ENCODE results near the gene KCNMB1. TPM values are rescaled to one million over a fixed set of nuclear protein-coding genes. Genes with fewer than 3 reads are reported as not detected.

Gene KCNMB1
- total RNA-seq, 2 experiments from 2014 or later = not detected

- ChIA-PET POLR2A (no interaction called here), CTCF (interaction anchor here (1.0 kb wide), 1 partner anchor 183 kb away, joined by 4 read pairs; no protein-coding TSS in a partner anchor)
- Mint-ChIP-seq H3K4me3 (no peak overlapping the region), H3K4me1 (no peaks in the 10 kb centered on the region), H3K27me3 (peaks cover 4% of the 10 kb centered on the region), H3K9me3 (no peaks in the 10 kb centered on the region), H3K27ac (no peak overlapping the region), H3K36me3 (ENCODE audit: low read depth) (no peaks in the 10 kb centered on the region)
- DNase-seq = no peak
These were observed 19.9 kb upstream of the KCNMB1 start for GRCh38 chr5:170408877-170409660.

DNA sequence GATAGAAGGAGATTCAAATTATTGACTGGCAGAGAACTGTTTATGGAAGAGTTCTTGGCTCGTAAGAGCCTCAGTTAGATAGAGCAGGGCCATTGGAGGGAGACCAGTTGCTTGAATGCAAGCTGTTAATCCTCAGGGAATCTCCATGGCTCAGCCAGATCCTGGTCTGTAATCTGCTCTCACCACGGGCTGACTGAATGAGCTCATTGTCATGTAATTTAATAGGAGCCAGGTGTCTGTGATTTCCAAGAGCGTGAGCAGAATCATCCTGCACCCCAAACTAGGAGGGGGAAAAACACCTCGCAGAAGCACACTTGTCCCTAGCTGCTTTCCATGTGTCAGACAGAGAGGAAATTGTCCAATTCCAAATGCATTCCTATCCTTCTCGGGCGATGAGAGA is 19.1 kb upstream of the KCNMB1 start:
- H3K4me1 Mint-ChIP-seq = no peaks in the 10 kb centered on the region
- peaks cover 4% of the 10 kb centered on the region for H3K27me3 Mint-ChIP-seq
- no peak overlapping the region for H3K4me3 Mint-ChIP-seq
- H3K36me3 Mint-ChIP-seq (ENCODE audit: low read depth) = no peaks in the 10 kb centered on the region
- POLR2A ChIA-PET = no interaction called here
- DNase-seq = no peak
- CTCF ChIA-PET = no interaction called here
- no peaks in the 10 kb centered on the region for H3K9me3 Mint-ChIP-seq
- H3K27ac Mint-ChIP-seq = no peak overlapping the region

DNA sequence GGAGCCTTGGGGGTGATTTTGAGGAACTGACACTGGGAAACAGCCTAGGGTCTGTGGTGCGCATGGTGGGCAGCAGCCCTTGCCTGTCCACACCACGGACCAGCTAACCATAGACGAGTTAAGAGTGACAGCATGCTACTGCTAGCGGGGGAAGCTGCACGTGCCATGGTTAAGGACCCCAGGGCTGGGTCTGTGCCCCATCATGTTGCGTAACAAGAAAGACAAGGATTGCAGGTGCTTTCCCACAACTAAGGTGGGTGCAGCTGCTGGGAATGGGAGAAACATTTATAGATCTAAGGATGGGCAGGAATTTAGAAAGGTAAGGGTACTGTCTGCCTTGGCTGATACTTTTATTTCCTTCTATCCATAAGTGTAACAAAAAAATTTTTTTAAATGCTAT is 17.9 kb upstream of the KCNMB1 start:
- H3K27me3 Mint-ChIP-seq = peaks cover 4% of the 10 kb centered on the region
- H3K9me3 Mint-ChIP-seq = no peaks in the 10 kb centered on the region
- no peak overlapping the region for H3K4me3 Mint-ChIP-seq
- no peaks in the 10 kb centered on the region for H3K4me1 Mint-ChIP-seq
- POLR2A ChIA-PET = no interaction called here
- H3K27ac Mint-ChIP-seq = no peak overlapping the region
- H3K36me3 Mint-ChIP-seq (ENCODE audit: low read depth) = no peaks in the 10 kb centered on the region
- DNase-seq = no peak
- CTCF ChIA-PET = interaction anchor here (1.5 kb wide), 1 partner anchor 10 kb away, joined by 4 read pairs; no protein-coding TSS in a partner anchor

- ChIA-PET CTCF (interaction anchor here (1.5 kb wide), 1 partner anchor 11 kb away, joined by 4 read pairs; no protein-coding TSS in a partner anchor), POLR2A (no interaction called here)
- Mint-ChIP-seq H3K36me3 (ENCODE audit: low read depth) (no peaks in the 10 kb centered on the region), H3K27me3 (peaks cover 4% of the 10 kb centered on the region), H3K4me3 (no peak overlapping the region), H3K27ac (no peak overlapping the region), H3K9me3 (no peaks in the 10 kb centered on the region), H3K4me1 (no peaks in the 10 kb centered on the region)
- DNase-seq = no peak
These were observed 16.6 kb upstream of the KCNMB1 start for GRCh38 chr5:170405817-170406216.

- Mint-ChIP-seq H3K27me3 (peaks cover 4% of the 10 kb centered on the region), H3K4me3 (no peak overlapping the region), H3K27ac (no peak overlapping the region), H3K4me1 (no peaks in the 10 kb centered on the region), H3K9me3 (no peaks in the 10 kb centered on the region), H3K36me3 (ENCODE audit: low read depth) (no peaks in the 10 kb centered on the region)
- no peak for DNase-seq
- CTCF ChIA-PET = interaction anchor here (0.7 to 1.0 kb wide), 2 partner anchors 17 to 1357 kb away, joined by 4 to 5 read pairs; no protein-coding TSS in a partner anchor
- POLR2A ChIA-PET = interaction anchor here (0.5 kb wide), 1 partner anchor 18 kb away, joined by 10 read pairs; no protein-coding TSS in a partner anchor
These were observed 15.2 kb upstream of the KCNMB1 start for GRCh38 chr5:170404398-170404797.

GRCh38 chr5:170403675-170404074 is 14.5 kb upstream of the KCNMB1 start:
- H3K36me3 Mint-ChIP-seq (ENCODE audit: low read depth) = no peaks in the 10 kb centered on the region
- H3K27ac Mint-ChIP-seq = no peak overlapping the region
- CTCF ChIA-PET = interaction anchor here (1.0 kb wide), 1 partner anchor 17 kb away, joined by 4 read pairs; no protein-coding TSS in a partner anchor
- H3K4me3 Mint-ChIP-seq = no peak overlapping the region
- H3K9me3 Mint-ChIP-seq = no peaks in the 10 kb centered on the region
- POLR2A ChIA-PET = no interaction called here
- no peak for DNase-seq
- no peaks in the 10 kb centered on the region for H3K4me1 Mint-ChIP-seq
- peaks cover 4% of the 10 kb centered on the region for H3K27me3 Mint-ChIP-seq

- no peaks in the 10 kb centered on the region for H3K9me3 Mint-ChIP-seq
- H3K27me3 Mint-ChIP-seq = peaks cover 7% of the 10 kb centered on the region
- no peaks in the 10 kb centered on the region for H3K4me1 Mint-ChIP-seq
- CTCF ChIA-PET = no interaction called here
- no peak overlapping the region for H3K27ac Mint-ChIP-seq
- POLR2A ChIA-PET = no interaction called here
- no peak overlapping the region for H3K4me3 Mint-ChIP-seq
- DNase-seq = no peak
- no peaks in the 10 kb centered on the region for H3K36me3 Mint-ChIP-seq (ENCODE audit: low read depth)
These were observed 13.3 kb upstream of the KCNMB1 start for GRCh38 chr5:170402508-170402907.

DNA sequence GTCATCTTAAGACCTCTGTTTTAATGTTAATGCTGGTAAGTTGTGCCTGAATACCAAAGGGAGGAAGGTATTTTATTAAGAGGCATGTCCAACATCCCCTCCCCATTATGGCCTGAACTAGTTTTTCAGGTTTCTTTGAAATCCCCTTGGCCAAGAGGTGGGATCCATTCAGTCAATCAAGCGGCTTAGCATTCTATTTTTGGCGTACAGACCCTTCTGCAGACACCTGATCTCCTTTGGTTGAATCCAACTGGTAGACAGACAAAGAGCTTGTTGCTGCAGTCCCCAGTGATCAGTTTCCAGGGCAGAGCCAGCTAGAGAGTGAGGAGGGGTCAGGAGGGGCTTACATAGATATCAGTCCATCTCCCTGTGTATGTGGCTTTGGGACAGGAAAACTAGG is 7.9 kb upstream of the KCNMB1 start:
- no peaks in the 10 kb centered on the region for H3K9me3 Mint-ChIP-seq
- no peak for DNase-seq
- H3K4me3 Mint-ChIP-seq = no peak overlapping the region
- no peak overlapping the region for H3K27ac Mint-ChIP-seq
- ChIA-PET POLR2A (no interaction called here), CTCF (interaction anchor here (1.1 kb wide), 1 partner anchor 8 kb away, joined by 3 read pairs; the partner anchor contains the start of gene KCNMB1)
- H3K36me3 Mint-ChIP-seq (ENCODE audit: low read depth) = no peaks in the 10 kb centered on the region
- peaks cover 16% of the 10 kb centered on the region for H3K4me1 Mint-ChIP-seq
- H3K27me3 Mint-ChIP-seq = peaks cover 25% of the 10 kb centered on the region

GRCh38 chr5:170393958-170394357 is 4.8 kb upstream of the KCNMB1 start:
- ChIA-PET POLR2A (no interaction called here), CTCF (interaction anchor here (0.6 to 1.3 kb wide), 4 partner anchors 13 to 805 kb away, joined by 3 to 4 read pairs (median 3); no protein-coding TSS in a partner anchor)
- DNase-seq = no peak
- H3K4me3 Mint-ChIP-seq = no peak overlapping the region
- H3K27ac Mint-ChIP-seq = peak overlapping the region; percentile 63
- H3K36me3 Mint-ChIP-seq (ENCODE audit: low read depth) = no peaks in the 10 kb centered on the region
- no peaks in the 10 kb centered on the region for H3K9me3 Mint-ChIP-seq
- peaks cover 25% of the 10 kb centered on the region for H3K4me1 Mint-ChIP-seq
- peaks cover 25% of the 10 kb centered on the region for H3K27me3 Mint-ChIP-seq

- H3K36me3 Mint-ChIP-seq (ENCODE audit: low read depth) = no peaks in the 10 kb centered on the region
- peak overlapping the region; percentile 63 for H3K27ac Mint-ChIP-seq
- no peaks in the 10 kb centered on the region for H3K9me3 Mint-ChIP-seq
- H3K4me3 Mint-ChIP-seq = peak overlapping the region; percentile 37
- H3K27me3 Mint-ChIP-seq = peaks cover 30% of the 10 kb centered on the region
- H3K4me1 Mint-ChIP-seq = peaks cover 25% of the 10 kb centered on the region
- ChIA-PET POLR2A (no interaction called here), CTCF (interaction anchor here (0.8 to 1.3 kb wide), 2 partner anchors 54 to 119 kb away, joined by 3 to 4 read pairs; no protein-coding TSS in a partner anchor)
- DNase-seq = peak; percentile 22
These were observed 4.1 kb upstream of the KCNMB1 start for GRCh38 chr5:170393235-170393634.

DNA sequence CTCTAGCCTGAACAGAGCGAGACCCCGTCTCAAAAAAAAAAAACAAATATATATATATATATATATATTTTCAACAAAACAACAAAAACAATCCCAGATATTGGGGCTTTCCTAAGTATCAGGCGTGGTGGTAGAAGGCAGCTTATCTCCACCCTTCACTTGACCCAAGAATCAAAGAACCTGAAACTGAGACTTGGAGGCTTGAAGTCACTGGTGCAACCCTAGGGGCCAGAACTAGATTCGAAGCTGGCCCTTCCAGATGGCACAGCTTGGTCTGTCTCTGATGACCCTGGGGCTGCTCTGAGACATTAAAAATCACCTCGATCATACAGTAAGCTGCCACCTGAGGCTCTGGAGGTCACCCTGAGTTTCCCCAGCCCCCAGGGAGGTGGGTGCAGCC is 1.3 kb upstream of the KCNMB1 start:
- POLR2A ChIA-PET = interaction anchor here (0.6 kb wide), 1 partner anchor 15 kb away, joined by 3 read pairs; no protein-coding TSS in a partner anchor
- Mint-ChIP-seq H3K4me1 (peaks cover 25% of the 10 kb centered on the region), H3K27ac (no peak overlapping the region), H3K9me3 (no peaks in the 10 kb centered on the region), H3K4me3 (no peak overlapping the region), H3K27me3 (peaks cover 19% of the 10 kb centered on the region), H3K36me3 (ENCODE audit: low read depth) (no peaks in the 10 kb centered on the region)
- DNase-seq = no peak
- CTCF ChIA-PET = interaction anchor here (1.3 kb wide), 1 partner anchor 10 kb away, joined by 3 read pairs; no protein-coding TSS in a partner anchor

- Mint-ChIP-seq H3K36me3 (ENCODE audit: low read depth) (no peaks in the 10 kb centered on the region), H3K27me3 (peaks cover 15% of the 10 kb centered on the region), H3K27ac (peak overlapping the region; percentile 58), H3K9me3 (no peaks in the 10 kb centered on the region), H3K4me3 (no peak overlapping the region), H3K4me1 (peaks cover 23% of the 10 kb centered on the region)
- DNase-seq = no peak
- ChIA-PET CTCF (interaction anchor here (0.6 to 1.3 kb wide), 2 partner anchors 9 to 1526 kb away, joined by 3 to 4 read pairs; no protein-coding TSS in a partner anchor), POLR2A (no interaction called here)
These were observed 354 bp upstream of the KCNMB1 start for GRCh38 chr5:170389550-170389892.

- Mint-ChIP-seq H3K36me3 (ENCODE audit: low read depth) (no peaks in the 10 kb centered on the region), H3K4me3 (no peak overlapping the region), H3K27me3 (peaks cover 15% of the 10 kb centered on the region), H3K4me1 (peaks cover 10% of the 10 kb centered on the region), H3K27ac (no peak overlapping the region), H3K9me3 (no peaks in the 10 kb centered on the region)
- ChIA-PET POLR2A (no interaction called here), CTCF (interaction anchor here (1.1 to 1.8 kb wide), 2 partner anchors 9 to 47 kb away, joined by 3 to 5 read pairs; no protein-coding TSS in a partner anchor)
- no peak for DNase-seq
These were observed 1.2 kb downstream of the KCNMB1 start for GRCh38 chr5:170387775-170388639.

Data from activated CD4-positive, alpha-beta T cell treated with anti-CD3 and anti-CD28 coated beads, Interleukin-2, amount 10 ng/mL, durations not matched to agents 7 days and 5 days (primary cell).